ENCODE measurements around the gene LSR. TPM values are rescaled to one million over a fixed set of nuclear protein-coding genes. Genes with fewer than 3 reads are reported as not detected.

Gene LSR
- total RNA-seq, 4 donors from 2014 or later: 10.4 to 30.9 (median 17.9) TPM

GRCh38 chr19:35213663-35214632 is 34.9 kb upstream of the LSR start:
- TF ChIP-seq, protein P1, sequence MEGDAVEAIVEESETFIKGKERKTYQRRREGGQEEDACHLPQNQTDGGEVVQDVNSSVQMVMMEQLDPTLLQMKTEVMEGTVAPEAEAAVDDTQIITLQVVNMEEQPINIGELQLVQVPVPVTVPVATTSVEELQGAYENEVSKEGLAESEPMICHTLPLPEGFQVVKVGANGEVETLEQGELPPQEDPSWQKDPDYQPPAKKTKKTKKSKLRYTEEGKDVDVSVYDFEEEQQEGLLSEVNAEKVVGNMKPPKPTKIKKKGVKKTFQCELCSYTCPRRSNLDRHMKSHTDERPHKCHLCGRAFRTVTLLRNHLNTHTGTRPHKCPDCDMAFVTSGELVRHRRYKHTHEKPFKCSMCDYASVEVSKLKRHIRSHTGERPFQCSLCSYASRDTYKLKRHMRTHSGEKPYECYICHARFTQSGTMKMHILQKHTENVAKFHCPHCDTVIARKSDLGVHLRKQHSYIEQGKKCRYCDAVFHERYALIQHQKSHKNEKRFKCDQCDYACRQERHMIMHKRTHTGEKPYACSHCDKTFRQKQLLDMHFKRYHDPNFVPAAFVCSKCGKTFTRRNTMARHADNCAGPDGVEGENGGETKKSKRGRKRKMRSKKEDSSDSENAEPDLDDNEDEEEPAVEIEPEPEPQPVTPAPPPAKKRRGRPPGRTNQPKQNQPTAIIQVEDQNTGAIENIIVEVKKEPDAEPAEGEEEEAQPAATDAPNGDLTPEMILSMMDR (IDR thresholded peaks at IDR 0.05): no peak
- ATAC-seq (ENCODE audit: low FRiP score) (peak; percentile 38), DNase-seq (ENCODE audit: low spot score) (peak; percentile 36)

DNA sequence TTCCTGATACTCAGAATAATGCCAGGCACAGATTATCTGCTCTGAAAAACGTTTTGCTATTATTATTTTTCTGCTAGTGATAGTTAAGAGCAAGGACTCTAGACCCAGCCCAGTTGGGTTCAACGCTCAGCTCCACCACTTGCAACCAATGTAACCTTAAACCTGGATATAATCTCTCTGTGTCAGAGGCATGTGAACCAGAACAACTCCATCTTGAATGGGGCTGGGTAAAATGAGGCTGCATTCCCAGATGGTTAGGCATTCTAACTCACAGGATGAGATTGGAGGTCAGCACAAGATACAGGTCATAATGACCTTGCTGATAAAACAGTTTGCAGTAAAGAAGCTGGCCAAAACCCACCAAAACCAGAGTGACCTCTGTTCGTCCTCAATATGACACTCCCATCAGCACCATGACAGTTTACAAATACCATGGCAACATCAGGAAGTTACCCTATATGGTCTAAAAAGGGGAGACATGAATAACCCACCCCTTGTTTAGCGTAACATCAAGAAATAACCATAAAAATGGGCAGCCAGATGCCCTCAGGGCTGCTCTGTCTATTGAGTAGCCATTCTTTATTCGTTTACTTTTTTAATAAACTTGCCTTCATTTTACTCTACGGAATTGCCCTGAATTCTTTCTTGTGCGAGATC is 33.9 kb upstream of the LSR start:
- no peak for ATAC-seq (ENCODE audit: low FRiP score)
- DNase-seq (ENCODE audit: low spot score): no peak
- TF ChIP-seq, protein P1 (IDR thresholded peaks at IDR 0.05): no peak

DNA sequence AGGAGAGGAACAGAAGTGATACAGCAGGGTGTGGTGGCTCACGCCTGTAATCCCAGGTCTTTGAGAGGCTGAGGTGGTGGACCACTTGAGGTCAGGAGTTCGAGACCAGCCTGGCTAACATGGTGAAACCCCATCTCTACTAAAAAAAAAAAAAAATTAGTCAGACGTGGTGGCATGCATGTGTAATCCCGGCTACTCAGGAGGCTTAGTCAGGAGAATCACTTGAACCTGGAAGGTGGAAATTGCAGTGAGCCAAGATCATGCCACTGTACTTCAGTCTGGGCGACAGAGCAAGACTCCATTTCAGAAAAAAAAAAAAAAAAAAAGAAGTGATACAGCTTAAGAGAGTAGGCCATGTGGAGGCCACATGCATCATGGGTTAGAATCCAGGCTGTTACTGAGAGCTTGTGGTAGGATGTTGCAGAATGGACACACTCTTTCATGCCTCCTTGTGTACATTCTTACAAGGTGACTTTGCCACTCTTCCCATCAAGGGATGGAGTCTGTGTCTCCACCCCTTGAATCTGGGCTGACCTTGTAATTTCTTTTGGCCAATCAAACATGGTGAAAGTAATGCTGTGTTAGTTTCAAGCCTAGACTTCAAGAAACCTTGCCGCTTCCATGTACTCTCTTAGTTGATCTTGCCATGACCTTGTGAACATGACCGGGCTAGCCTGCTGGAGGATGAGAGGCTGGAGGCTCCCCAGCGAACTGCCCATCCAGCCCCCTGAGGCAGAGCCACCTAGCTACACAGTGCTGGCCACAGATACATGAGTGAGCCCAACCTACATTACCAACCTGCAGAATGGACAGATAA is 32.6 kb upstream of the LSR start:
- TF ChIP-seq, protein P1 (IDR thresholded peaks at IDR 0.05): no peak
- ATAC-seq (ENCODE audit: low FRiP score) (no peak), DNase-seq (ENCODE audit: low spot score) (no peak)

- DNase-seq (ENCODE audit: low spot score) (no peak), ATAC-seq (ENCODE audit: low FRiP score) (peak; percentile 27)
- TF ChIP-seq, protein P1 (IDR thresholded peaks at IDR 0.05): no peak
Measured at GRCh38 chr19:35216833-35217648, 31.8 kb upstream of the LSR start.

GRCh38 chr19:35217649-35217990 is 31.2 kb upstream of the LSR start:
- TF ChIP-seq, protein P1 (IDR thresholded peaks at IDR 0.05): no peak
- no peak for ATAC-seq (ENCODE audit: low FRiP score)

GRCh38 chr19:35219008-35219407 is 29.8 kb upstream of the LSR start:
- ATAC-seq (ENCODE audit: low FRiP score) (no peak), DNase-seq (ENCODE audit: low spot score) (no peak)
- TF ChIP-seq, protein P1 (IDR thresholded peaks at IDR 0.05): no peak

More at GRCh38 chr19:35217649-35217990, 31.2 kb upstream of the LSR start:
- no peak for DNase-seq (ENCODE audit: low spot score)
